Gastroesophageal sphincter (tissue), 3 donors: ENCODE results near the gene CUX1.

Source experiments
- POLR2A ChIP-seq, 2 donors: fragments of 450-650 bp; IDR thresholded peaks; one replicate each; pipeline ENCODE4 v1.6.1; 2017; ENCODE audit warnings: antibody characterized with exemption in 2 of 2, mild to moderate bottlenecking in 2 of 2, moderate library complexity in 1 of 2
- TF ChIP-seq, protein P1 (sequence below), 4 experiments: fragments of 200-600 bp in 2 of 4; fragments of 450-650 bp in 2 of 4; sonication (generic) in 1 of 4; IDR thresholded peaks; one replicate each; pipeline ENCODE4 v1.5.1; 2017 to 2019; ENCODE audit warnings: antibody characterized with exemption in 4 of 4, mild to moderate bottlenecking in 2 of 4, moderate library complexity in 2 of 4

DNA sequence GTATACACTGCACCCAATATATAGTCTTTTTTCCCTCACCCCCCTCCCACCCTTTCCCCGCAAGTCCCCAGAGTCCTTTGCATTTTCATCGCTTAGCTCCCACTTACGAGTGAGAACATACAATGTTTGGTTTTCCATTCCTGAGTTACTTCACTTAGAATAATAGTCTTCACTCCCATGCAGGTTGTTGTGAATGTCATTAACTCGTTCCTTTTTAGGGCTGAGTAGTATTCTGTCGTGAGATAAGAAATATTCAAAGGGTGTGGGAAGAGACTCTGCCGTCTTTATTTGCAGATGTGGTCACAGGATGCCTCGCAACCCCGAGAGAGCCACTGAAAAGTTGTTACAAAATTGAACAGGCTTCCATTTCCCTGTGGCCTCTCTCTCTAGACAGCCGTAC is 331.4 kb downstream of the CUX1 start:
- TF ChIP-seq, protein P1, sequence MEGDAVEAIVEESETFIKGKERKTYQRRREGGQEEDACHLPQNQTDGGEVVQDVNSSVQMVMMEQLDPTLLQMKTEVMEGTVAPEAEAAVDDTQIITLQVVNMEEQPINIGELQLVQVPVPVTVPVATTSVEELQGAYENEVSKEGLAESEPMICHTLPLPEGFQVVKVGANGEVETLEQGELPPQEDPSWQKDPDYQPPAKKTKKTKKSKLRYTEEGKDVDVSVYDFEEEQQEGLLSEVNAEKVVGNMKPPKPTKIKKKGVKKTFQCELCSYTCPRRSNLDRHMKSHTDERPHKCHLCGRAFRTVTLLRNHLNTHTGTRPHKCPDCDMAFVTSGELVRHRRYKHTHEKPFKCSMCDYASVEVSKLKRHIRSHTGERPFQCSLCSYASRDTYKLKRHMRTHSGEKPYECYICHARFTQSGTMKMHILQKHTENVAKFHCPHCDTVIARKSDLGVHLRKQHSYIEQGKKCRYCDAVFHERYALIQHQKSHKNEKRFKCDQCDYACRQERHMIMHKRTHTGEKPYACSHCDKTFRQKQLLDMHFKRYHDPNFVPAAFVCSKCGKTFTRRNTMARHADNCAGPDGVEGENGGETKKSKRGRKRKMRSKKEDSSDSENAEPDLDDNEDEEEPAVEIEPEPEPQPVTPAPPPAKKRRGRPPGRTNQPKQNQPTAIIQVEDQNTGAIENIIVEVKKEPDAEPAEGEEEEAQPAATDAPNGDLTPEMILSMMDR (IDR thresholded peaks at IDR 0.05) = no peak
- no peak for TF ChIP-seq POLR2A (IDR thresholded peaks at IDR 0.05)
